GM19193 (cell line): Measurements from ENCODE around the gene MYORG.

Experiments
- POLR2A ChIP-seq: IDR thresholded peaks from 4 replicates; pipeline ENCODE4 v1.6.1; 2011; ENCODE audit not compliant: insufficient read depth, insufficient read length; ENCODE audit errors: extremely low read depth

Gene MYORG

DNA sequence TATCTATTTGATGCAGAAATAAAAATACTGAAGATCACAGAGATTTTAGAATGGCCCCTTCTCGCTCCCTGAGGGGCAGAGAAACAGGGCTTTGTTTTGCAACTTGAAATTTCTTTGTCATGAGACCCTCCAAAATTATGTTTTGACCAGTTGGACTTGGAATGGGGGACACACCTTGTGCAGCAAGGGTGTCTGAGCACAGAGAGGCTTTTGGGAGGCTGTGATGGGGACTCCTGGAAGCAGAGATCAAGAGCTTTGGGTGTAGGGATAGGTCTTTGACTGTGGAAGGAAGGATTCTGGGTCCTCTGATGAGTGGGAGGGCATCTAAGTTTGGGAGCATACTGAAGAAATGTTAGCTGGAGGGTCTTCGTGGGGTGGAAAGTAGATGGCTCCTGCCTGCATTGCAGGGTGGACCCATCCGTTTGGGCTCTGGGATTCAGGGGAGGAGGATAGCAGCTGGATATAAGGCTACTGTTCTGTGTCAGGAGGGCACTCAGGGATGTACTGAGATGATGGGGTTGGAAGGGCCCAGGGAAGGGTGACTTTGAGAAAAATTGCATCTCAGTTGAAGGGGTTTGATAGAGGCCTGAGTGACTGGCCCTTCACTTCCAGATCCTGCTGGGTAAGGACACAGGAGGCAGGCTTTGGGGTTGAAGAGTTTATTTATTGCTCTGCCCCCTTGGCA is 1.8 kb upstream of the MYORG start:
- TF ChIP-seq POLR2A: no peak

DNA sequence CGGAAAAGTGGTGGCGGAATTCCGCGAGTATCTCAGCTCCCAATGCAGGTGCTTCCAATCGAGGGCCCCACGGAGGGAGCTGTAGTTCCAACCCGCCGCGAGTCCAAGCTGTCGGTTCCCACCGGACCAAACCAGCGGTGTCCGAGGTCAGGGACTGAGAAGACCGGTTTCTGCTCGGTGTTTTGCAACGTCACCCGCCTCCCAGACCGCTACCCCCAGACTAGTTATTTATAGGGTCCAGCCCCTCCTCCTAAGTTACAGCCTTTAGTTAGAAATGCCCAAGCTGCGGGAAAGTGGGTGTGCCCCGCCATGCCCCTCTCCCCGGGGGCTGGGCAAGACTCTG is 677 bp upstream of the MYORG start:
- no peak for TF ChIP-seq POLR2A

DNA sequence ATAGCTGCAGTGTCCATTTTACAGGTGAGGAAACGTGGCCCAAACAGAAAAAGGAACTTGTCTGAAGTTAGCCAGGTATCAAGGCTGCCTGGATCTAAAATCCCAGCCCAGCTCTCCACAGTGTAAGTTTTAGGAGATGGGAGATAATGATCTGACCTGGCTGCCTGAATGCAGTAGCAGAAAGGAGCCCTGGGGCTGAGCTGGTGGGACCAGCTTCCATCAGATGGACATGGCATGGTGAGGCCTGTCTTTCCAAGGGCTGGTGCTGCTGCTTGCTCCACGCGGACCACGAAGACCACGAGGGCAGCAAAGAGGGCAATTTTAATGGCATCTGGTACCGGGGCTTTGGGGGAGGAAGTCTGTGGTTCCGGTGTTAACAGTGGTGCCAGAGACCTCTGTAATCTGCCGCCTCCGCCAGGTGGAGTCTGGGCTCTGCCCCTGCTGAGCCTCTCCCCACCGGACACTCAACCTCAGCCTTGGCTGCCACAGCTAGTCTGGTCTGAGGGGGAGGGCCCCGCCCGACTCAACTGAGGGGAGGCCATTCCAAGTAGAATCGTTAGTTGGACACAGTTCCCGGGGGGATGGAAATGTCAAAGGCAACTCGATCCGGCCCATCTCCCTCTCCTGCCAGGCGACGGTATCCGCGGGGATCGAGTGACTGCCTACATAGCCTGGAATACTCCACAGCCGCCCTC is 650 bp downstream of the MYORG start:
- no peak for TF ChIP-seq POLR2A

DNA sequence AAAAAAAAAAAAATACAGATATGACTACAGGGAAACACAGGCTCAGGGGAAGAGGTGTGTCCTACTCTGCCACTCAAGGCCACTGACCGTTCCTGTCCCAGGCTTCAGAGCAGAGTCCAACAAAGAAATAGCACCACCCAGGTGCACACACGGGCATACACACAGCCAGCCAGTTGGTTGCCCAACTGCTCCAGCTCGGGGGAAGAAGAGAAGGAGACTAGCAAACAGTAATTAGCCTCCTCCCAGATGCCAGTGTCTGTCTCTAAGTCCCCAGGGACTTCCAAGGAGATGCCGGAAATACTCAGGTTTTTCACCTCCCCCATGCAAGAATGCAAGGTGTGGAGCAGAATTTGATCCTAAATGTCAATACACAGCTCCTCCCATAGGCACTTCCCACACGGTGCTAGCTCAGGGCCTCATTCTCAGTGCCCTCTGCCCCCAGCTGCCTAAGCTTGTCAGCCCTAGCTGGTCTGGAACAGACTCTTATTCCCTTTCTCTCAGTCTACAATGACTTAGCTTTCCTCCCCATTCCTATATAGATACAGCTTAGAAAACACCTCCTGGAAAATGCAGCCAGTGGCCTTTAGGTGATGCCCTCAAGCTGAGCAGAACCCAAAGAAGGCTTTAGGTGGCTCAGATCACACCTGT is 1.7 kb downstream of the MYORG start:
- TF ChIP-seq POLR2A: no peak

DNA sequence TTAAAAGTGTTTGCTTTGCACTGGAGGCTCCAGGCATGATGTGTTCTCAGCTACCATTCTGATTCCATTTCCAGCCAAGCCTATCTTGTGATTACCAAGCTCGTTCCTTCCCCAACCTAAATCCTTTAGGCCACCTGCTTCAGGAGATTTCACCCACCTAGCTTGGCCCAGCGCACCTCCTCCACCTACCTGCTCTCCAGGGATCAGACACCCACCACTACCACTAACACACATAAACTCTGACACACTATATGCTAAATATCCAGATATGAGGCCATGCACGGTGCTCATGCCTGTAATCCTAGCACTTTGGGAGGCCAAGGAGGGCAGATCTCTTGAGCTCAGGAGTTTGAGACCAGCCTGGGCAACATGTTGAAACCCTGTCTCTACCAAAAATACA is 2.4 kb downstream of the MYORG start:
- no peak for TF ChIP-seq POLR2A

DNA sequence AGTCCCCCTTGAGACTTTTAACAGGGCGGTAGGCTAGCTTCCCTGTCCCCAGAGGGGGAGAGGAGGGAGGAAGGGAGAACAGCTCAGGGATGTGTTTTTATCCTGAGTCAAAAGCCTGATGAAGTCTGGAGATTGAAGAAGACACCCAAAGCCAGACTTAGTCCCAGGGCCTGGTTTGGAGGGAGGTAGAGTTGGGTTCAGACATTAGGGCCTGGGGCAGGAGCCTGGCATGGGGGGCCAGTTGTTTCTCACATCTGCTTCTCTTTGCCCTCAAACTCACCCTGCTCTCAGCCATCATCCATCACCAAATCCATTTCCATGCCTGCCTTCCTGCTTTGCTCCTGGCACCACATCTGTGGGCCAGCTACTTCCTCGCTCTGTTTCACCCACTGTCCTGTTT is 2.9 kb downstream of the MYORG start:
- TF ChIP-seq POLR2A: no peak

DNA sequence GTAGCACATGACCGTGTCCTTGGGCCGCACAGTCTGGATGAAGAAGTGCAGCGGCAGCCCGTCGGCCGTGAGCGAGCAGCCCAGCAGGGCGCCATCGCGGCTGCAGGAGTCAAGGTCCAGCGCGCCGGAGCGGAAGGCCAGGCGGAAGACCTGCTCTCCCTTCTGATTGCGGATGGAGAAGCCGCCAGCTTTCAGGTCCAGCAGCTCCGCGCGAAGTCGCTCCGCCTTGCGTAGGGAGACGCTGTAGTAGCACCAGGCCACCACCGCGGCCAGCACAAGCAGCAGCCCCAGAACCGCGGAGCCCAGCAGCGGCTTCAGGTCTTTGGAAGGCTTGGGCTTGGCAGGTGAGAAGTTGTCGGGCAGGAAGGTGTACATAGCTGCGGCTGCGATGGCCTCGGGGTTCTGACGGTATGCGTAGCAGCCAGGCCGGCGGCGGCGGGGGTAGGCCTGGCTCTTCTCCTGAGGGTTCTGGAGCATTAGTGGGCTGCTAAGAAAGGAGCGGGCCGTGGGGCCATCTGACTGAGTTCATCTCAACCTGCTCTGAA is 4.2 kb downstream of the MYORG start:
- TF ChIP-seq POLR2A: no peak

DNA sequence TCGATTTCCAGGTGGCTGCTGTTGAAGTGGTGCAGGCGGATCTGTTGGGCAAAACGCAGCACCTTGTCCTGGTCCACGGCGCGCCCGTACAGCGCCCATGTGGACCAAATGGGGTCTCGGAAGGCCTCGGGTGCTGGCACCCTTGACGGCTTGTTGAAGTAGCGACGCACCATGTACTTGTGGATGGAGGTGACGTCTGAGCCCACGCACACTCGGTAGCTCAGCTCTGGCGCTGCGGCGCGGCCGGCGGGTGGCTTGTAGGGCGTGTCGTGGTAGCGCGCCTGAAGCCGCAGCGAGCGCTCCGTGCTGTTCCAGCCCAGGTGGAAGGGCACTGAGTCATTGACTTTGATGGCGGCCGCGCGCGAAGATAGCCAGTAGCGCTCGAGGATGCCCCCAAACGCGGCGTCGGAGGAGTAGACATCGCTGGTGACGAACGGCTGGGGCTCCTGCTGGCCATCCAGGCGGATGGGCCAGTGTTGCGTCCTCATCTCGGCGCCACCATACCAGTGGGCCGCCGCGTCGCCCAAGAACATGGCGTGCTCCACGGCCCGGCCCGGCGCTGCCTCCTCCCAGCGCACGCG is 4.7 kb downstream of the MYORG start:
- no peak for TF ChIP-seq POLR2A

DNA sequence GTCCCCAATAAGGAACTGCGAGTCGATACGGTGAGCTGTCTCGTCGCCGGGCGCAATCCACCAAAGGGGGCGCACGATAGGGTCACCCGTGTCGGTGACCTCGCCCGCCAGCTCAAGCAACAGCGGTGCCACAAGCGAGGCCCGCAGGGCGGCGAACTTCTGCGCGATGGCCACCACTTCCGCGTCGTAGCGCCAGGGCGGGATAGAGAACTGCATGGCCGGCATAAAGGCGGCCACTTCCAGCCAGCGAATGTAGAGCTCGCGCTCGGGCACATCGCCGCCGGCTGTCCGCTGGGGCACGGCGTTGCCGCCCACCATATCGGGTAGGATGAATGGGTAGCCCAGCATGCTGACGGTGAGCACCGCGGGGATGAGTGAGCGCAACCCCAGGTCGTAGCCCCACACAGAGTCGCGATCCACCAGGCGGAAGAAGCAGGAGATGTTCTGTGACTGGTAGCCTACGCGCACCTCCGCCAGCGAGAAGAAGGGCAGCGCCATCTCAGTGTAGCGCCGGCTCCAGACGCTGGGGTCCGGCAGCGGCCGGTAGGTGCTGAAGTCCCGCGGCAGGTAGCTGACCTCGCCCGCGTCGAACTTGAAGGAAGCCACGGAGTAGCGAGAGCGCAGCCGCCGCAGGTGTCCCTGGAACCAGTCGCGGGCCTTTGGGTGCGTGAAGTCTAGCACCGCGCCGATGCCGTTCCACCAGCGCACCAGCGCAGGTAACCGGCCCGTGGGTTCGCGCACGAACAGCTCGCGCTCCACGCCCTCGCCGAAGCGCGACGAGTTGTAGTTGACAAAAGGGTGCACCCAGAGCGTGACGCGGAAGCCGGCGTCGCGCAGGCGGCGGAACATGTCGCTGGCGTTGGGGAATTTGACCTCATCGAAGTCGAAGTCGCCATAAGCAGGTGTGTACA is 5.5 kb downstream of the MYORG start:
- no peak for TF ChIP-seq POLR2A

DNA sequence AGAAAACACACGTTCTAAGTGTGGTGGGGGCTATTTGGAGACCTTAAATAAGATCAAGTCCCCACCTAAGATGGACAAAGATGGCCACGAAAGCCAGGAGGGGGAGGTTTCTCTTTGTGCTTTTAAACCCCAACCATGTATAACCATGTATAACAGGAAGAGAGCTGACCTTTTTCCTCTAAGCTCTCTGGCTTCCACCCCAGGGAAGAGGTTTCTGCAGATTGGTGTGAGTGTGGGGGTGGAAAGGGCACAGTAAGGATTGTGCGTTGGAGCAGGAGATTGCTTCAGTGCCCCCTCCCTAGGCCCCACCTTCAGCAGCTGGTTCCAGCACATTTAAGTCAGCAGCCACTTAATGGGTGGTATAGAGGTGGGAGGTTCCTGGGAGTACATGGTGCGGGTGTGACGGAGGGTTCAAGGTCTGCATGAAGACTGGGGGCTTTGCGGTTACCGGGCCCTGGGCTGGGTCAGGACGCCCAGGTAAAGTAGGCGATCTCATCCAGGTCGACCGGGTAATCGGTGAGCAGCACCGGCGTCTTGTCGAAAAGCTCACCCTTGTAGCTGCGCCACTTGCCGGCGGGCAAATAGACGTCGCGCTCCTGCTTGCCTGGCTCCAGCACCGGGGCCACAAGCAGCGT is 6.2 kb downstream of the MYORG start:
- no peak for TF ChIP-seq POLR2A

DNA sequence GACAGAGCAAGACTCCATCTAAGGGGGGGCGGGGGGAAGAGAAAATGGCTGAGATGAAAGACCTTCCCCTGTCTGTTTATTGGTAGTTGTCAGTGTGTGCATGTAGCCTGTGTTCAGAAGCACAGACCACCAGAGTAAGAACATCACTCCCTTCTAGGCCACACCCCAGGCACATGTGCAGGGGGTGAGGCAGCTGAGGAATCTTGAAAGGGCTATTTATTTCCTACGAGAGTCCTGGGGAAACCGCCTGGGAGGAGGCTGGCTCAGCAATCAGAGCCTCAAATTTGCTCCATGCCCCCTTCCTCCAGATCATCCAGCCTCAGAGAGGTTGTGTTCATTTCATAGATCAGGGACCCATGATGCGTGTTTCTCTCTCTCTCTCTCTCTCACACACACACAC is 7.1 kb downstream of the MYORG start:
- no peak for TF ChIP-seq POLR2A

DNA sequence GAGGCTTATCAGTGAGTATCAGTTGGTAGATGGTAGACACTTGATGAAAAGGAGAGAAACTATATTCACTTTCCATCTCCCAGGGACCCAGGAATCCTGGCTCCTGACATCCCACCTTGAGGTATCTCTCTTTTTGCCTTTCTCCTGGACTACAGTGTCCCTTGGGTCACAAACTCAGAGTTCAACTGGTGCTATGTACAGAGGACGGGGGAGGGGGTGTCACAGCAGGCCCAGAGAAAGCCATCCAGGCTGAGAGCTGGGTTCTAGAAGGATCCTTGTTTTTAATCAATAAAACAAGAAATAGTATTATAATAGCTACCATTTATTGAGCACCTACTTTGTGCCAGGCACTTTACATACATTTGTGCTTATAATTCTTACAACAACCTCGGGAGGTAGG is 10.3 kb downstream of the MYORG start:
- no peak for TF ChIP-seq POLR2A

DNA sequence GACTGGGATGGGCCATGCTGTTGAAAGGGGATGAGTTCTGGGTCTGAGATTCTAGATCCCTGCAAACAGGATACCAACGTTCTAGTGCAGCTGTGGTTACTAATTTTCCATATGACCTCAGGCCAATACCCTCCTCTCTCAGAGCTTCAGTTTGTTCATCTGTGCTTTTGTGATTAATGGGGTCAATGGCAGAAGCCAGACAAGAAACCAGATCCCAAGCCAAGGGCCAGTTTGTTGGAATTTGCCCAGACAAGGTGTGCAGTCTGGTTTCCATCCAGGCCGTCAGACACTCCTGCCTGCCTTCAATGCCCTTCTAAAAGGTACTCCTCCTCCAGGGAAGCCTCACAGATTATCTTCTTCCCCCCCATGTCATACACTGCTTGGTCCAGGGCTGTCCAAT is 11.4 kb downstream of the MYORG start:
- TF ChIP-seq POLR2A: no peak
